Activated T-helper 1 cell treated with anti-CD3 and anti-CD28 coated beads, Interleukin-12 subunit alpha, Interleukin-12 subunit beta, Interleukin-2, Interleukin-4 antibody, amounts not matched to agents 30 ng/mL and 10 ng/mL and 1 ng/mL, durations not matched to agents 14 hours and 24 hours and 36 hours (primary cell): ENCODE data around the gene PRDM13. TPM values are rescaled to one million over a fixed set of nuclear protein-coding genes. Genes with fewer than 3 reads are reported as not detected.

ENCODE experiments used
- DNase-seq: peaks from one replicate; pipeline ENCODE4 v3.0.0; 2021; ENCODE audit warnings: low spot score
- H3K27ac Mint-ChIP-seq: one replicate; pipeline ENCODE4 v1.8.0; 2021; ENCODE audit warnings: mild to moderate bottlenecking, mixed read lengths
- H3K27me3 Mint-ChIP-seq: one replicate; pipeline ENCODE4 v1.8.0; 2022; ENCODE audit warnings: mild to moderate bottlenecking, moderate library complexity, mixed read lengths; ENCODE audit not compliant: insufficient read depth
- H3K36me3 Mint-ChIP-seq: one replicate; pipeline ENCODE4 v1.8.0; 2021; ENCODE audit warnings: low read depth, mixed read lengths
- H3K4me1 Mint-ChIP-seq: one replicate; pipeline ENCODE4 v1.8.0; 2021; ENCODE audit warnings: low read depth, mixed read lengths
- H3K4me3 Mint-ChIP-seq: one replicate; pipeline ENCODE4 v1.8.0; 2021; ENCODE audit warnings: mild to moderate bottlenecking, moderate library complexity, mixed read lengths
- H3K9me3 Mint-ChIP-seq: one replicate; pipeline ENCODE4 v1.8.0; 2021; ENCODE audit warnings: mixed read lengths
- intact Hi-C: fragments of 100-400 bp; cut with micrococcal nuclease; formaldehyde crosslinking; loops from one replicate; pipeline ENCODE4 v1.15.1; 2024
- total RNA-seq: library from RNA; stranded (reverse); gene quantifications from 2 replicates; pipeline ENCODE4 v1.2.3, GENCODE V29; 2022

Gene PRDM13
- total RNA-seq: 0.15 TPM in 1 of 2 replicates, not detected in the other

GRCh38 chr6:99606656-99607415 is at the start of gene PRDM13:
TSS of gene PRDM13 (plus strand) at chr6:99606833. CDS start at chr6:99607035, 202 bp downstream.
- Mint-ChIP-seq H3K27ac (peak within 1 kb of the TSS; percentile 49), H3K4me1 (peaks cover 59% of the 10 kb centered on the region), H3K4me3 (no peak within 1 kb of the TSS), H3K9me3 (peaks cover 16% of the 10 kb centered on the region), H3K27me3 (peaks cover 79% of the 10 kb centered on the region), H3K36me3 (peaks cover 8% of the 10 kb centered on the region)
- intact Hi-C loops: no loop called here
- DNase-seq: no peak

GRCh38 chr6:99559057-99559456 is 47.6 kb upstream of the PRDM13 start:
- Mint-ChIP-seq H3K4me3 (no peak overlapping the region), H3K9me3 (no peaks in the 10 kb centered on the region), H3K27me3 (no peaks in the 10 kb centered on the region), H3K27ac (no peak overlapping the region), H3K36me3 (peaks cover 38% of the 10 kb centered on the region), H3K4me1 (peaks cover 10% of the 10 kb centered on the region)
- DNase-seq: no peak
- intact Hi-C loops: no loop called here

- peaks cover 17% of the 10 kb centered on the region for H3K4me1 Mint-ChIP-seq
- H3K4me3 Mint-ChIP-seq: no peak overlapping the region
- peaks cover 28% of the 10 kb centered on the region for H3K36me3 Mint-ChIP-seq
- DNase-seq: no peak
- no peaks in the 10 kb centered on the region for H3K27me3 Mint-ChIP-seq
- H3K27ac Mint-ChIP-seq: no peak overlapping the region
- intact Hi-C loops: no loop called here
- H3K9me3 Mint-ChIP-seq: no peaks in the 10 kb centered on the region
Measured at GRCh38 chr6:99560668-99561067, 46.0 kb upstream of the PRDM13 start.

GRCh38 chr6:99563056-99563723 is 43.4 kb upstream of the PRDM13 start:
- no peaks in the 10 kb centered on the region for H3K27me3 Mint-ChIP-seq
- no peak for DNase-seq
- H3K9me3 Mint-ChIP-seq: no peaks in the 10 kb centered on the region
- intact Hi-C loops: no loop called here
- peaks cover 35% of the 10 kb centered on the region for H3K4me1 Mint-ChIP-seq
- H3K36me3 Mint-ChIP-seq: peaks cover 14% of the 10 kb centered on the region
- H3K4me3 Mint-ChIP-seq: no peak overlapping the region
- H3K27ac Mint-ChIP-seq: no peak overlapping the region

- peaks cover 37% of the 10 kb centered on the region for H3K4me1 Mint-ChIP-seq
- intact Hi-C loops: loop anchor here (1.0 to 5.0 kb wide), 6 partner anchors 42 to 1312 kb away; partner anchors contain the start of genes ASCC3, FBXL4, PNISR and USP45
- peak within 1 kb of the TSS; percentile 99 for H3K4me3 Mint-ChIP-seq
- H3K9me3 Mint-ChIP-seq: no peaks in the 10 kb centered on the region
- H3K36me3 Mint-ChIP-seq: peaks cover 6% of the 10 kb centered on the region
- H3K27ac Mint-ChIP-seq: peak within 1 kb of the TSS; percentile 95
- peak; percentile 85 for DNase-seq
- no peaks in the 10 kb centered on the region for H3K27me3 Mint-ChIP-seq
Measured at GRCh38 chr6:99568103-99568933, 38.3 kb upstream of the PRDM13 start, which contains the start of gene CCNC. TSS of gene CCNC (minus strand) at chr6:99568660. CDS start at chr6:99568527, 133 bp downstream.

- Mint-ChIP-seq H3K4me3 (no peak overlapping the region), H3K9me3 (no peaks in the 10 kb centered on the region), H3K4me1 (peaks cover 14% of the 10 kb centered on the region), H3K27ac (no peak overlapping the region), H3K27me3 (peaks cover 32% of the 10 kb centered on the region), H3K36me3 (no peaks in the 10 kb centered on the region)
- intact Hi-C loops: no loop called here
- no peak for DNase-seq
Measured at GRCh38 chr6:99573980-99574617, 32.5 kb upstream of the PRDM13 start.

GRCh38 chr6:99575544-99576227 is 30.9 kb upstream of the PRDM13 start:
- intact Hi-C loops: no loop called here
- no peaks in the 10 kb centered on the region for H3K36me3 Mint-ChIP-seq
- H3K4me1 Mint-ChIP-seq: peaks cover 14% of the 10 kb centered on the region
- H3K4me3 Mint-ChIP-seq: no peak overlapping the region
- H3K27me3 Mint-ChIP-seq: peaks cover 44% of the 10 kb centered on the region
- H3K9me3 Mint-ChIP-seq: no peaks in the 10 kb centered on the region
- no peak for DNase-seq
- H3K27ac Mint-ChIP-seq: no peak overlapping the region

- H3K4me3 Mint-ChIP-seq: no peak overlapping the region
- H3K9me3 Mint-ChIP-seq: no peaks in the 10 kb centered on the region
- no peak for DNase-seq
- H3K36me3 Mint-ChIP-seq: no peaks in the 10 kb centered on the region
- no peak overlapping the region for H3K27ac Mint-ChIP-seq
- H3K27me3 Mint-ChIP-seq: peaks cover 57% of the 10 kb centered on the region
- peaks cover 7% of the 10 kb centered on the region for H3K4me1 Mint-ChIP-seq
- intact Hi-C loops: no loop called here
Measured at GRCh38 chr6:99579781-99580180, 26.9 kb upstream of the PRDM13 start.

- no peaks in the 10 kb centered on the region for H3K9me3 Mint-ChIP-seq
- H3K27me3 Mint-ChIP-seq: peaks cover 78% of the 10 kb centered on the region
- no peak for DNase-seq
- H3K36me3 Mint-ChIP-seq: no peaks in the 10 kb centered on the region
- intact Hi-C loops: loop anchor here (1.0 to 2.0 kb wide), 4 partner anchors 23 to 235 kb away; no protein-coding TSS in a partner anchor
- no peak overlapping the region for H3K4me3 Mint-ChIP-seq
- peaks cover 34% of the 10 kb centered on the region for H3K4me1 Mint-ChIP-seq
- no peak overlapping the region for H3K27ac Mint-ChIP-seq
Measured at GRCh38 chr6:99587792-99588191, 18.8 kb upstream of the PRDM13 start.

GRCh38 chr6:99588618-99589289 is 17.9 kb upstream of the PRDM13 start:
- DNase-seq: peak; percentile 43
- Mint-ChIP-seq H3K27me3 (peaks cover 80% of the 10 kb centered on the region), H3K4me1 (peaks cover 34% of the 10 kb centered on the region), H3K27ac (peak overlapping the region; percentile 29), H3K9me3 (no peaks in the 10 kb centered on the region), H3K36me3 (no peaks in the 10 kb centered on the region), H3K4me3 (peak overlapping the region; percentile 86)
- intact Hi-C loops: loop anchor here (1.0 to 2.0 kb wide), 4 partner anchors 22 to 234 kb away; no protein-coding TSS in a partner anchor

- Mint-ChIP-seq H3K36me3 (no peaks in the 10 kb centered on the region), H3K4me1 (peaks cover 34% of the 10 kb centered on the region), H3K4me3 (peak overlapping the region; percentile 86), H3K27ac (no peak overlapping the region), H3K9me3 (no peaks in the 10 kb centered on the region), H3K27me3 (peaks cover 80% of the 10 kb centered on the region)
- intact Hi-C loops: loop anchor here (2.0 kb wide), 3 partner anchors 22 to 234 kb away; no protein-coding TSS in a partner anchor
- no peak for DNase-seq
Measured at GRCh38 chr6:99589290-99589672, 17.4 kb upstream of the PRDM13 start.
